ENCODE data around the gene ZNF132.

DNA sequence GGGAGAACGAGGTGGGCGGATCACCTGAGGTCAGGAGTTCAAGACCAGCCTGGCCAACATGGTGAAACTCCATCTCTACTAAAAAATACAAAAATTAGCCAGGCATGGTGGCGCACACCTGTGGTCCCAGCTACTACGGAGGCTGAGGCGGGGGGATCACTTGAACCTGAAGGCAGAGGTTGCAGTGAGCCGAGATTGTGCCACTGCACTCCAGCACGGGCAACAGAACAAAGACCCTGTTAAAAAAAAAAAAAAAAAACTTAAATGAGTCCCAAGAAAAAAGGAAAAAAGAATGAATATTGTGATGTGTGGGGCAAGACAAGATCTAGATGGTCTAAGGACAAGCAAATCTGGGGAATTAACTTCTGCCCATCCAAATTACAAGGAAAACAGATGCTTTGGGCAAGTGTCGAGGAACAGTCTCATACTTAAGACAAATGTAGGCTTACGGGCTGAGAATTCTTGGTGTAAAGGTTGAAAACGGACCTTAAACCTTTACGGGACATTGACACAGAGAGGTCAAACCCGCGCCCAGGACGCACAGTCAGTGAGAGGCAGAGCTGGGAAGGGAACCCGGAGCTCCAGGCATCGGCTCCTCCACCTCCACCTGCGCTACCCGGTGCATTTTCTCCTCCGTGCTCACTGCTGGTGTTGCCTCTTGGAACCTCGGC, 26.3 kb upstream of the ZNF132 start:
- TF ChIP-seq EP300 (IDR thresholded peaks at IDR 0.05) (no peak), POLR2AphosphoS5 (IDR thresholded peaks at IDR 0.05) (no peak), POLR2A (IDR thresholded peaks at IDR 0.05) (no peak)
- TF ChIP-seq, protein P1, sequence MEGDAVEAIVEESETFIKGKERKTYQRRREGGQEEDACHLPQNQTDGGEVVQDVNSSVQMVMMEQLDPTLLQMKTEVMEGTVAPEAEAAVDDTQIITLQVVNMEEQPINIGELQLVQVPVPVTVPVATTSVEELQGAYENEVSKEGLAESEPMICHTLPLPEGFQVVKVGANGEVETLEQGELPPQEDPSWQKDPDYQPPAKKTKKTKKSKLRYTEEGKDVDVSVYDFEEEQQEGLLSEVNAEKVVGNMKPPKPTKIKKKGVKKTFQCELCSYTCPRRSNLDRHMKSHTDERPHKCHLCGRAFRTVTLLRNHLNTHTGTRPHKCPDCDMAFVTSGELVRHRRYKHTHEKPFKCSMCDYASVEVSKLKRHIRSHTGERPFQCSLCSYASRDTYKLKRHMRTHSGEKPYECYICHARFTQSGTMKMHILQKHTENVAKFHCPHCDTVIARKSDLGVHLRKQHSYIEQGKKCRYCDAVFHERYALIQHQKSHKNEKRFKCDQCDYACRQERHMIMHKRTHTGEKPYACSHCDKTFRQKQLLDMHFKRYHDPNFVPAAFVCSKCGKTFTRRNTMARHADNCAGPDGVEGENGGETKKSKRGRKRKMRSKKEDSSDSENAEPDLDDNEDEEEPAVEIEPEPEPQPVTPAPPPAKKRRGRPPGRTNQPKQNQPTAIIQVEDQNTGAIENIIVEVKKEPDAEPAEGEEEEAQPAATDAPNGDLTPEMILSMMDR (IDR thresholded peaks at IDR 0.05) = no peak
